BJ (cell line): ENCODE measurements around the gene PLEKHA4. TPM values are rescaled to one million over a fixed set of nuclear protein-coding genes. Genes with fewer than 3 reads are reported as not detected.

Source experiments
- CTCF ChIA-PET: fragments of 350-600 bp; formaldehyde crosslinking; extraction: SDS; loops from one replicate; lab custom pipeline; 2021; ENCODE audit warnings: antibody characterized with exemption, inconsistent platforms; lab: Yijun Ruan, JAX
- POLR2A ChIA-PET: fragments of 300-600 bp; sonication (Branson Sonifier 250); formaldehyde crosslinking; extraction: SDS; loops from one replicate; lab custom pipeline; 2021; ENCODE audit warnings: antibody characterized with exemption; lab: Charles Lee
- DNase-seq: peaks from one replicate; pipeline ENCODE4 v3.0.0-alpha.2; 2011; ENCODE audit warnings: low read depth
- H3K27me3 ChIP-seq: 2 replicates; pipeline ENCODE4 v1.6.0; 2011; ENCODE audit warnings: low read length; ENCODE audit not compliant: control insufficient read depth, insufficient read depth
- H3K36me3 ChIP-seq: 2 replicates; pipeline ENCODE4 v1.5.1; 2011; ENCODE audit warnings: low read length; ENCODE audit not compliant: control insufficient read depth, insufficient read depth
- H3K4me3 ChIP-seq: 2 replicates; pipeline ENCODE4 v1.5.1; 2011; ENCODE audit warnings: low read depth, mild to moderate bottlenecking, control low read depth, low read length
- polyA plus RNA-seq: library from polyadenylated mRNA; depleted of rRNA; stranded (reverse); fragments of >200 nt; gene quantifications from 2 replicates; pipeline ENCODE4 v1.2.3, GENCODE V29; 2011
- TF ChIP-seq, protein P1 (sequence below): IDR thresholded peaks from 2 replicates; pipeline ENCODE4 v1.5.1; 2011; ENCODE audit warnings: low read depth, mild to moderate bottlenecking, control low read depth, inconsistent platforms, low read length, moderate library complexity; ENCODE audit not compliant: insufficient read depth

PLEKHA4 gene
- polyA plus RNA-seq, 1 experiment: 5.4 TPM

DNA sequence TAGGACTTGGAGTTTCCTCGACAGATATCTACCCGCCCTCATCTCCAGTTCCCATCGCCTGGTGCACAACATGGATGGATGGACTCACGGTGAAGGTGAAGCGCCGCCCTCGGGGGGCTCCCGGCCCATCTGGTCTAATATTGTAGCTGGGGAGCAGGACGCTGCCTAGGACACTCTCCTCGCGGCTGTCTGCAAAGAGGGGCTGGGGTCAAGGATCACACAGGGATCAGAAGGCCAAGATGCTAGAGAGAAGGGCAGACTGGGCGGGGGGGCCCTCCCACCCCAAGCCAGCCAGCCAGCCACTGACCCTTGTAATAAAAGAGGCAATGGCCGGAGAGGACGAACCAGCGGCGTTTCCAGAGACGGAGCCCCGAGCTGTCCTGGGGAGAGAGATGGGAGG lies 7.1 kb downstream of the PLEKHA4 start:
- no peaks in the 10 kb centered on the region for H3K27me3 ChIP-seq
- peaks cover 13% of the 10 kb centered on the region for H3K36me3 ChIP-seq
- ChIA-PET POLR2A (no interaction called here), CTCF (interaction anchor here (0.7 to 1.0 kb wide), 2 partner anchors 19 to 66 kb away, joined by 4 read pairs; no protein-coding TSS in a partner anchor)
- no peak overlapping the region for H3K4me3 ChIP-seq
- TF ChIP-seq, protein P1, sequence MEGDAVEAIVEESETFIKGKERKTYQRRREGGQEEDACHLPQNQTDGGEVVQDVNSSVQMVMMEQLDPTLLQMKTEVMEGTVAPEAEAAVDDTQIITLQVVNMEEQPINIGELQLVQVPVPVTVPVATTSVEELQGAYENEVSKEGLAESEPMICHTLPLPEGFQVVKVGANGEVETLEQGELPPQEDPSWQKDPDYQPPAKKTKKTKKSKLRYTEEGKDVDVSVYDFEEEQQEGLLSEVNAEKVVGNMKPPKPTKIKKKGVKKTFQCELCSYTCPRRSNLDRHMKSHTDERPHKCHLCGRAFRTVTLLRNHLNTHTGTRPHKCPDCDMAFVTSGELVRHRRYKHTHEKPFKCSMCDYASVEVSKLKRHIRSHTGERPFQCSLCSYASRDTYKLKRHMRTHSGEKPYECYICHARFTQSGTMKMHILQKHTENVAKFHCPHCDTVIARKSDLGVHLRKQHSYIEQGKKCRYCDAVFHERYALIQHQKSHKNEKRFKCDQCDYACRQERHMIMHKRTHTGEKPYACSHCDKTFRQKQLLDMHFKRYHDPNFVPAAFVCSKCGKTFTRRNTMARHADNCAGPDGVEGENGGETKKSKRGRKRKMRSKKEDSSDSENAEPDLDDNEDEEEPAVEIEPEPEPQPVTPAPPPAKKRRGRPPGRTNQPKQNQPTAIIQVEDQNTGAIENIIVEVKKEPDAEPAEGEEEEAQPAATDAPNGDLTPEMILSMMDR: no peak
- no peak for DNase-seq

DNA sequence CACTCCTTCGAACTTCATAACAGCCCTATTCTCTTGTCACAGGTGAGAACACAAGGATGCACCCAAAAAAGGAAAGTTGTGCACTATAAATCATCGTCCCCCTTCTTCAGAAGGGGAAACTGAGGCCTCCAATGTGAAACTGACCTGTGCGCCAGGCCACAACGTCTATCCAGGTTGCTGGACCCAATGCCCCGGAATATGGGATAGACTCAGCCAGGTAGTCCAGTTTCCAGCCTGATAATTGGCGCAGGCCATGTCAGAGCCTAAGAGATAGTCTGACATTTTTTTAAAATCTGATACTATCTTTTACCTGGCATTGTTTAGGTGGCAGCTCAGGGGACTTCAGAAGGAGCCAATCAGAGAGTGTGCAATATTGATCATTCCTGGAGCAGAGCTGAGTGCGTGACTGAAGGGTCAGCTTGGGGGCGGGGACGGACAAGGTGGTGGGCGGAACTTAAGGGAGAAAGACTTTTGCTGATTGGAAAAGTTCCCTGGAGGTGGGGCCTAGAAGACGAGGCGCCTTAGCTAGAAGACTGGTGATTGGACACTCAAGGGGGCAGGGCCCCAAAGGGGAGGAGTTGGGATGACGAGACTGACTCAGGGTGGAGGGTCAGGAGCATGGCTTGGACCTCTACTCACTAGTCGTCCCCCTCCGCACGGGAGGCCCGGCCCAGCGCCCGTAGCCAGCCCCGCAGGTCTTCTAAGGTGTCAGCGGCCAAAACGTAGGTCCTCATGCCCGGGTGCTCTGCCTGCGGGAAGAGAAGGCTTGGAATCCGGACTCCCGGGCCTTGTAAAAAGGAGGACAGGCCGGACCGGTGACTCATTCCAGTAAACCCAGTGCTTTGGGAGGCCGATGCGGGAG lies 8.5 kb downstream of the PLEKHA4 start:
- no peak overlapping the region for H3K4me3 ChIP-seq
- ChIA-PET POLR2A (no interaction called here), CTCF (interaction anchor here (0.8 kb wide), 1 partner anchor 133 kb away, joined by 3 read pairs; the partner anchor contains the start of genes GYS1 and RUVBL2)
- H3K27me3 ChIP-seq: no peaks in the 10 kb centered on the region
- TF ChIP-seq, protein P1: no peak
- DNase-seq: no peak
- peaks cover 10% of the 10 kb centered on the region for H3K36me3 ChIP-seq

DNA sequence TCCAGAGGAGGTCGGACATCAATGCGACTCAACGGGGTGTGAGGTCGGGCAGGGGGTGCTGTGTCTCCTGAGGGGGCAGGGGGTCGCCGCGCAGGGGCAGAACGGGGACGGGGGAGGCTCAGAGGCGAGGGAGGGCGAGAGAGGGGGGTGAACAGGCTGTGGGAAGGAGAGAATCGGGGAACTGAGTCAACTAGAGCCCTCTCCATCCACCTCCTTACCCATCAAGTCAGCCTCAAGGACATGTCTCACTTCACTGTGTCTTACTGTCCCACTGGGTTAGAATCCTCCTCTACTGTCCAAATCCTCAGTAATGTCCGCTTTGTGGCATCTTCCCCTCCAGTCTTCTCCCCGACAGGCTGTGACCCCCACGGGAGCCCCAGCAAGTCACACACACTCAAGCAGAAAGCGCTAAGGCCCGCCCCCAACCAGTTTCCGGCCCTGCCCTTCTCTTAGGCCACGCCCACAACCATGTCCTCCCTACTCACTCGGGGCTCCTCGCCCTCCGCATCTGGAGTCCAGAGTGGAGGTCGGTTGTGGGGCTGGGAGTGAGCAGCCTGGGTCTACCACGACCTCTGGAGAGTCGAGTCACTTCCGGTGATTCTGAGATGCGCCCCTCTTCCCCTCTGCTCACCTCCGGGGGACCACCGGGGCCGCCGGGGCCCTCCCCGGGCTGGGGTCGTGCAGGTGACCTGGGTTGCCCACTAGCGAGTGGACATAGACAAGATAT lies 9.3 kb downstream of the PLEKHA4 start:
- Histone ChIP-seq H3K27me3 (no peaks in the 10 kb centered on the region), H3K36me3 (peaks cover 9% of the 10 kb centered on the region), H3K4me3 (no peak overlapping the region)
- no peak for DNase-seq
- TF ChIP-seq, protein P1: no peak
- POLR2A ChIA-PET: no interaction called here
- CTCF ChIA-PET: no interaction called here

DNA sequence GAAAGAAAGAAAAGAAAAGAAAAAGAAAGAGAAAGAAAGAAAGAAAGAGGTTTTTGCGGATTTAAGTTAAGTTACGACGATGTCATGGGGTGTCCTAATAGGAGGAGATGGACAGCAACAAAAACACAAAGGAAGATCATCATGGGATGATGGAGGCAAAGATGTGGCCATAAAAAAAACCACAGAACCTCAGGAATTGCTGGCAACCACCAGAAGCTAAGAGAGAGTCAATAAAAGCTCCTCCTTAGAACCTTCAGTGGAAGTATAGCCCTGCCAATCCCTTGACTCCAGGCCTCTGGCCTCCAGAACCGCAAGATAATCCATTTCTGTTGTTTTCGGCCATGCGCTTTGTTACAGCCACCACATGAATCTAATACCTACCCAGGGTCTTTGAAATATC lies 11.5 kb downstream of the PLEKHA4 start:
- Histone ChIP-seq H3K36me3 (peaks cover 13% of the 10 kb centered on the region), H3K27me3 (no peaks in the 10 kb centered on the region), H3K4me3 (no peak overlapping the region)
- CTCF ChIA-PET: interaction anchor here (1.0 to 4.4 kb wide), 3 partner anchors 12 to 21 kb away, joined by 3 to 19 read pairs (median 3); partner anchors contain the start of gene HSD17B14
- POLR2A ChIA-PET: interaction anchor here (0.6 kb wide), 1 partner anchor 13 kb away, joined by 3 read pairs; no protein-coding TSS in a partner anchor
- no peak for DNase-seq
- TF ChIP-seq, protein P1: no peak

DNA sequence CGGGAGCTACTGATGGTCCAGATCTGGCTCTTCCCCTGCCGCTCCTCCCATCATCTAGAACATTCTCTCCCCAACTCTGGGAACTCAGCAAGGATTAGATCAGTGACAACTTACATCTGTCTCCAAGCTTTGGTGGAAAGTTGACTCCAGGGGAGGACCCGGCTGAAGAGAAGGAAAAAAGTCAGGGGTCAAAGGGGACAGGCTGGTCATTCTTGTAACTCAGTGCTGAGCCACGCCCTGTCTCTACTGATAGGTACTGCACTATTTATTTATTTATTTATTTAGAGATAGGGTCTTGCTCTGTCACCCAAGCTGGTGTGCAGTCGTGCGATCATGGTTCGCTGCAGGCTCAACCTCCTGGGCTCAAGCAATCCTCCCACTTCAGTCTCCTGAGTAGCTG lies 14.3 kb downstream of the PLEKHA4 start:
- Histone ChIP-seq H3K36me3 (peaks cover 7% of the 10 kb centered on the region), H3K4me3 (no peak overlapping the region), H3K27me3 (no peaks in the 10 kb centered on the region)
- TF ChIP-seq, protein P1: no peak
- no peak for DNase-seq
- CTCF ChIA-PET: interaction anchor here (0.9 to 4.4 kb wide), 4 partner anchors 12 to 66 kb away, joined by 3 to 19 read pairs (median 8); no protein-coding TSS in a partner anchor
- POLR2A ChIA-PET: no interaction called here
